GM21723 (cell line): Measurements from ENCODE around the gene ZNF284.

Experiments
- ATAC-seq: cut with Tn5 transposase; IDR thresholded peaks from one replicate; pipeline ENCODE4 v1.9.1; 2021; ENCODE audit warnings: mild to moderate bottlenecking, moderate library complexity; ENCODE audit not compliant: unreplicated experiment

Gene ZNF284

GRCh38 chr19:44071824-44072542 lies at the start of gene ZNF284:
Gene ZNF284, plus strand, starts transcription at chr19:44072159. Its CDS starts 4,231 bp downstream, at chr19:44076390.
- peak; percentile 86 for ATAC-seq

- ATAC-seq: no peak
Observed at GRCh38 chr19:44024900-44025216, 47.1 kb upstream of the ZNF284 start.

GRCh38 chr19:44025217-44025936 lies 46.6 kb upstream of the ZNF284 start, which contains the start of gene ZNF222:
Gene ZNF222, plus strand, starts transcription at chr19:44025379. Its CDS starts 58 bp downstream, at chr19:44025437.
- ATAC-seq: peak; percentile 96

GRCh38 chr19:44026622-44027021 lies 45.3 kb upstream of the ZNF284 start:
- ATAC-seq: no peak

- ATAC-seq: no peak
Observed at GRCh38 chr19:44032001-44032610, 39.9 kb upstream of the ZNF284 start.

GRCh38 chr19:44042147-44042546 lies 29.8 kb upstream of the ZNF284 start:
- ATAC-seq: no peak

GRCh38 chr19:44050740-44051649 lies 21.0 kb upstream of the ZNF284 start:
- ATAC-seq: no peak

GRCh38 chr19:44051650-44052402 lies 20.1 kb upstream of the ZNF284 start, which contains the start of gene ZNF223:
Gene ZNF223, plus strand, starts transcription at chr19:44052036. Its CDS starts 3,141 bp downstream, at chr19:44055177.
- ATAC-seq: peak; percentile 87

GRCh38 chr19:44055870-44056269 lies 16.1 kb upstream of the ZNF284 start:
- ATAC-seq: no peak

- ATAC-seq: no peak
Observed at GRCh38 chr19:44059229-44059628, 12.7 kb upstream of the ZNF284 start.

- no peak for ATAC-seq
Observed at GRCh38 chr19:44061038-44061437, 10.9 kb upstream of the ZNF284 start.

- no peak for ATAC-seq
Observed at GRCh38 chr19:44066305-44066704, 5.7 kb upstream of the ZNF284 start.

GRCh38 chr19:44069415-44069814 lies 2.5 kb upstream of the ZNF284 start:
- no peak for ATAC-seq

- no peak for ATAC-seq
Observed at GRCh38 chr19:44072543-44073401, 813 bp downstream of the ZNF284 start.

- no peak for ATAC-seq
Observed at GRCh38 chr19:44076325-44076724, 4.4 kb downstream of the ZNF284 start.

GRCh38 chr19:44092108-44092507 lies 20.1 kb downstream of the ZNF284 start:
- no peak for ATAC-seq

- peak; percentile 88 for ATAC-seq
Observed at GRCh38 chr19:44093931-44094765, 22.2 kb downstream of the ZNF284 start, which contains the start of gene ZNF224. Gene ZNF224, plus strand, starts transcription at chr19:44094361. Its CDS starts 3,513 bp downstream, at chr19:44097874.

GRCh38 chr19:44107751-44108150 lies 35.8 kb downstream of the ZNF284 start:
- ATAC-seq: no peak
